NB4 (cell line): ENCODE data around the gene C1orf232.

Source experiments
- CTCF ChIP-seq: IDR thresholded peaks from one replicate; pipeline ENCODE4 v1.5.1; 2012; ENCODE audit warnings: low read depth, low read length
- POLR2A ChIP-seq: IDR thresholded peaks from 2 replicates; pipeline ENCODE4 v1.6.1; 2011; ENCODE audit warnings: mild to moderate bottlenecking; ENCODE audit not compliant: insufficient read length; ENCODE audit errors: extremely low read depth
- TF ChIP-seq, protein P1 (sequence below): IDR thresholded peaks from 2 replicates; pipeline ENCODE4 v1.6.1; 2011; ENCODE audit warnings: low read depth, low read length

- no peak for TF ChIP-seq POLR2A
- TF ChIP-seq CTCF = peak; percentile 14
- TF ChIP-seq, protein P1, sequence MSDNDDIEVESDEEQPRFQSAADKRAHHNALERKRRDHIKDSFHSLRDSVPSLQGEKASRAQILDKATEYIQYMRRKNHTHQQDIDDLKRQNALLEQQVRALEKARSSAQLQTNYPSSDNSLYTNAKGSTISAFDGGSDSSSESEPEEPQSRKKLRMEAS = no peak
These were observed 4.5 kb downstream of the C1orf232 start for GRCh38 chr1:26164036-26164860.
